GM21786 (cell line): ENCODE measurements around the gene CABLES1.
"Not testable (repeated sequence)": the region's sequence is repeated elsewhere in the genome, so short reads cannot be mapped to it uniquely, and the experiment has no call there.

Experiments
- ATAC-seq: cut with Tn5 transposase; IDR thresholded peaks from one replicate; pipeline ENCODE4 v1.9.1; 2021; ENCODE audit not compliant: unreplicated experiment

The CABLES1 gene

GRCh38 chr18:23141104-23141999, 6.1 kb downstream of the CABLES1 start:
- no peak for ATAC-seq

- no peak for ATAC-seq
Observed at GRCh38 chr18:23142251-23142929, 7.1 kb downstream of the CABLES1 start.

- no peak for ATAC-seq
Observed at GRCh38 chr18:23143016-23143814, 7.9 kb downstream of the CABLES1 start.

- no peak for ATAC-seq
Observed at GRCh38 chr18:23143815-23144261, 8.6 kb downstream of the CABLES1 start.

GRCh38 chr18:23144640-23145039, 9.4 kb downstream of the CABLES1 start:
- ATAC-seq = no peak

- ATAC-seq = no peak
Observed at GRCh38 chr18:23145621-23146020, 10.3 kb downstream of the CABLES1 start.

- ATAC-seq = no peak
Observed at GRCh38 chr18:23146861-23147469, 11.7 kb downstream of the CABLES1 start.

- ATAC-seq = no peak
Observed at GRCh38 chr18:23148382-23148781, 13.1 kb downstream of the CABLES1 start.

- no peak for ATAC-seq
Observed at GRCh38 chr18:23149570-23149969, 14.3 kb downstream of the CABLES1 start.

GRCh38 chr18:23151414-23152099, 16.3 kb downstream of the CABLES1 start:
- no peak for ATAC-seq

GRCh38 chr18:23154030-23154429, 18.7 kb downstream of the CABLES1 start:
- no peak for ATAC-seq

- no peak for ATAC-seq
Observed at GRCh38 chr18:23154823-23155500, 19.7 kb downstream of the CABLES1 start.

GRCh38 chr18:23155537-23155936, 20.3 kb downstream of the CABLES1 start:
- no peak for ATAC-seq

- no peak for ATAC-seq
Observed at GRCh38 chr18:23156134-23156533, 20.8 kb downstream of the CABLES1 start.

- no peak for ATAC-seq
Observed at GRCh38 chr18:23158058-23158457, 22.8 kb downstream of the CABLES1 start.

- not testable (repeated sequence) for ATAC-seq
Observed at GRCh38 chr18:23158884-23159283, 23.6 kb downstream of the CABLES1 start.

GRCh38 chr18:23159344-23159743, 24.1 kb downstream of the CABLES1 start:
- ATAC-seq = no peak

GRCh38 chr18:23162473-23162872, 27.2 kb downstream of the CABLES1 start:
- ATAC-seq = no peak

- ATAC-seq = no peak
Observed at GRCh38 chr18:23163786-23164533, 28.7 kb downstream of the CABLES1 start.
